AG04450 (cell line): ENCODE data around the gene PRPF40B. TPM values are rescaled to one million over a fixed set of nuclear protein-coding genes. Genes with fewer than 3 reads are reported as not detected.

Source experiments
- CTCF ChIA-PET: fragments of 300-600, 350-600 bp; formaldehyde crosslinking; extraction: SDS; loops from one replicate; lab custom pipeline; 2022; ENCODE audit warnings: antibody characterized with exemption, inconsistent platforms; lab: Charles Lee
- POLR2A ChIA-PET: fragments of 350-600 bp; formaldehyde crosslinking; extraction: SDS; loops from one replicate; lab custom pipeline; 2021; ENCODE audit warnings: antibody characterized with exemption, inconsistent platforms; lab: Yijun Ruan, JAX
- DNase-seq: peaks from one replicate; pipeline ENCODE4 v3.0.0-alpha.2; 2011; ENCODE audit warnings: low read depth, low spot score
- H3K27ac ChIP-seq: one replicate; pipeline ENCODE4 v1.5.1; 2012; ENCODE audit warnings: low read depth, low read length, control low read depth
- H3K27me3 ChIP-seq: one replicate; pipeline ENCODE4 v1.6.0; 2012; ENCODE audit warnings: low read length; ENCODE audit not compliant: control insufficient read depth, insufficient read depth
- H3K4me3 ChIP-seq: 2 replicates; pipeline ENCODE4 v1.5.1; 2011; ENCODE audit warnings: mild to moderate bottlenecking, low read depth, low read length, control low read depth
- H3K9me3 ChIP-seq: 2 replicates; pipeline ENCODE4 v1.5.1; 2012; ENCODE audit warnings: low read length; ENCODE audit not compliant: control insufficient read depth, insufficient read depth
- CTCF ChIP-seq: IDR thresholded peaks from 2 replicates; pipeline ENCODE4 v1.5.1; 2011; ENCODE audit warnings: low read depth, low read length, control low read depth, inconsistent platforms
- polyA plus RNA-seq: library from polyadenylated mRNA; depleted of rRNA; stranded (reverse); fragments of >200 nt; gene quantifications from 2 replicates; pipeline ENCODE4 v1.2.3, GENCODE V29; 2011

Gene PRPF40B
- polyA plus RNA-seq, 1 experiment, result 9.0 TPM

- H3K27me3 ChIP-seq, result no peaks in the 10 kb centered on the region
- no peak overlapping the region for H3K27ac ChIP-seq
- ChIA-PET POLR2A (interaction anchor here (0.5 kb wide), 1 partner anchor 385 kb away, joined by 3 read pairs; no protein-coding TSS in a partner anchor), CTCF (interaction anchor here (7.6 kb wide), 1 partner anchor 228 kb away, joined by 120 read pairs; no protein-coding TSS in a partner anchor)
- no peak overlapping the region for H3K4me3 ChIP-seq
- no peak for TF ChIP-seq CTCF
- DNase-seq, result no peak
- no peaks in the 10 kb centered on the region for H3K9me3 ChIP-seq
These were observed 37.6 kb upstream of the PRPF40B start for GRCh38 chr12:49585477-49586459.

- H3K4me3 ChIP-seq, result no peak overlapping the region
- DNase-seq, result no peak
- CTCF ChIA-PET, result no interaction called here
- TF ChIP-seq CTCF, result no peak
- POLR2A ChIA-PET, result no interaction called here
- no peaks in the 10 kb centered on the region for H3K27me3 ChIP-seq
- H3K9me3 ChIP-seq, result peaks cover 5% of the 10 kb centered on the region; the same call in 1 of the 2 replicates
- H3K27ac ChIP-seq, result no peak overlapping the region
These were observed 36.0 kb upstream of the PRPF40B start for GRCh38 chr12:49587174-49587908.

GRCh38 chr12:49588281-49588680, 35.1 kb upstream of the PRPF40B start:
- Histone ChIP-seq H3K9me3 (peaks cover 5% of the 10 kb centered on the region; the same call in 1 of the 2 replicates), H3K4me3 (no peak overlapping the region), H3K27ac (peak overlapping the region; percentile 11), H3K27me3 (no peaks in the 10 kb centered on the region)
- no peak for DNase-seq
- no peak for TF ChIP-seq CTCF
- POLR2A ChIA-PET, result interaction anchor here (0.5 kb wide), 1 partner anchor 397 kb away, joined by 4 read pairs; no protein-coding TSS in a partner anchor
- CTCF ChIA-PET, result interaction anchor here (1.7 to 1.8 kb wide), 2 partner anchors 8 to 257 kb away, joined by 5 to 7 read pairs; no protein-coding TSS in a partner anchor

GRCh38 chr12:49588721-49589516, 34.4 kb upstream of the PRPF40B start:
- no peak overlapping the region for H3K27ac ChIP-seq
- H3K27me3 ChIP-seq, result no peaks in the 10 kb centered on the region
- no peak for TF ChIP-seq CTCF
- H3K4me3 ChIP-seq, result no peak overlapping the region
- no peak for DNase-seq
- CTCF ChIA-PET, result interaction anchor here (0.8 to 1.8 kb wide), 4 partner anchors 8 to 257 kb away, joined by 3 to 7 read pairs (median 4); no protein-coding TSS in a partner anchor
- POLR2A ChIA-PET, result interaction anchor here (0.5 kb wide), 1 partner anchor 398 kb away, joined by 4 read pairs; no protein-coding TSS in a partner anchor
- peaks cover 5% of the 10 kb centered on the region; the same call in 1 of the 2 replicates for H3K9me3 ChIP-seq
